IMR-90 (cell line): ENCODE results near the gene EFCC1. TPM values are rescaled to one million over a fixed set of nuclear protein-coding genes. Genes with fewer than 3 reads are reported as not detected.

Experiments
- ATAC-seq: fragments of 200-7000 bp; cut with Tn5 transposase; 2 replicates; pipeline ENCODE4 v1.9.1; 2020; ENCODE audit warnings: low read depth, mild to moderate bottlenecking, moderate library complexity
- BruUV-seq: library from RNA; stranded (reverse); fragments of 400-500 nt; replicated peaks from 2 replicates; lab custom pipeline; 2021; lab: Mats Ljungman, UMichigan
- CTCF ChIA-PET: fragments of 300-600 bp; formaldehyde crosslinking; extraction: SDS; loops from one replicate; lab custom pipeline; 2021; ENCODE audit warnings: antibody characterized with exemption; lab: Yijun Ruan, JAX
- POLR2A ChIA-PET: fragments of 300-600 bp; sonication (Branson Sonifier 250); formaldehyde crosslinking; loops from one replicate; lab custom pipeline; 2022; ENCODE audit warnings: antibody characterized with exemption; ENCODE audit not compliant: unreplicated experiment; lab: Charles Lee
- DNase-seq: peaks from one replicate; pipeline ENCODE4 v3.0.0; 2013
- H2AFZ ChIP-seq: replicated peaks from 2 replicates; pipeline ENCODE3; 2013; ENCODE audit warnings: low read length, mild to moderate bottlenecking; ENCODE audit not compliant: poor library complexity
- H2AK5ac ChIP-seq: 2 replicates; pipeline ENCODE4 v1.6.1; 2013; ENCODE audit warnings: low read depth, low read length, inconsistent platforms
- H2AK9ac ChIP-seq: replicated peaks from 2 replicates; pipeline ENCODE3; 2013; ENCODE audit warnings: mild to moderate bottlenecking, low read depth, low read length, moderate library complexity; ENCODE audit not compliant: poor library complexity
- H2BK120ac ChIP-seq: 2 replicates; pipeline ENCODE4 v1.6.1; 2013; ENCODE audit warnings: low read depth, low read length, inconsistent platforms
- H2BK15ac ChIP-seq: 3 replicates; pipeline ENCODE4 v1.6.1; 2013; ENCODE audit warnings: low read depth, low read length, inconsistent platforms
- H2BK20ac ChIP-seq: 2 replicates; pipeline ENCODE4 v1.6.1; 2013; ENCODE audit warnings: low read depth, mild to moderate bottlenecking, inconsistent platforms, low read length, moderate library complexity
- H2BK5ac ChIP-seq: 2 replicates; pipeline ENCODE4 v1.6.1; 2013; ENCODE audit warnings: mild to moderate bottlenecking, low read depth, low read length, inconsistent platforms; ENCODE audit not compliant: poor library complexity, severe bottlenecking
- H3K14ac ChIP-seq: replicated peaks from 2 replicates; pipeline ENCODE4 v1.6.1; 2013; ENCODE audit warnings: low read depth, low read length, inconsistent platforms
- H3K18ac ChIP-seq: 2 replicates; pipeline ENCODE4 v1.6.1; 2013; ENCODE audit warnings: low read depth, low read length, control low read depth
- H3K23ac ChIP-seq: 2 replicates; pipeline ENCODE4 v1.6.1; 2013; ENCODE audit warnings: low read depth, low read length, inconsistent platforms
- H3K27ac ChIP-seq: 2 replicates; pipeline ENCODE4 v1.5.1; 2013; ENCODE audit warnings: mild to moderate bottlenecking, control low read depth, low read length; ENCODE audit not compliant: insufficient read depth
- H3K27me3 ChIP-seq: 2 replicates; pipeline ENCODE4 v1.6.1; 2013; ENCODE audit warnings: low read length; ENCODE audit not compliant: control insufficient read depth, insufficient read depth
- H3K36me3 ChIP-seq: 2 replicates; pipeline ENCODE4 v1.6.1; 2013; ENCODE audit warnings: low read length, mixed read lengths; ENCODE audit not compliant: control insufficient read depth, insufficient read depth
- H3K4ac ChIP-seq: 2 replicates; pipeline ENCODE4 v1.6.1; 2013; ENCODE audit warnings: low read depth, low read length, inconsistent platforms
- H3K4me1 ChIP-seq: 2 replicates; pipeline ENCODE4 v1.6.1; 2013; ENCODE audit warnings: low read length, mixed read lengths; ENCODE audit not compliant: control insufficient read depth, insufficient read depth
- H3K4me2 ChIP-seq: 2 replicates; pipeline ENCODE4 v1.6.1; 2013; ENCODE audit warnings: low read depth, mild to moderate bottlenecking, control low read depth, low read length, moderate library complexity
- H3K4me3 ChIP-seq: 2 replicates; pipeline ENCODE4 v1.5.1; 2013; ENCODE audit warnings: low read depth, mild to moderate bottlenecking, control low read depth, low read length, moderate library complexity; ENCODE audit not compliant: insufficient read depth
- H3K56ac ChIP-seq: 2 replicates; pipeline ENCODE4 v1.6.1; 2013; ENCODE audit warnings: low read length, inconsistent platforms; ENCODE audit not compliant: insufficient read depth; ENCODE audit errors: extremely low read depth
- H3K79me1 ChIP-seq, 2 experiments: 2 replicates each; pipeline ENCODE4 v1.6.1; 2013; ENCODE audit warnings: low read length in 2 of 2, inconsistent platforms in 1 of 2, low read depth in 1 of 2
- H3K9ac ChIP-seq: 2 replicates; pipeline ENCODE4 v1.6.1; 2013; ENCODE audit warnings: low read depth, low read length, control low read depth
- H3K9me1 ChIP-seq: 2 replicates; pipeline ENCODE4 v1.6.1; 2013; ENCODE audit warnings: low read length, inconsistent platforms; ENCODE audit not compliant: insufficient read depth
- H3K9me3 ChIP-seq: 2 replicates; pipeline ENCODE4 v1.6.1; 2013; ENCODE audit warnings: low read length; ENCODE audit not compliant: control insufficient read depth, insufficient read depth
- H4K20me1 ChIP-seq: 2 replicates; pipeline ENCODE4 v1.6.1; 2013; ENCODE audit warnings: low read length, inconsistent platforms; ENCODE audit not compliant: insufficient read depth
- H4K5ac ChIP-seq: 2 replicates; pipeline ENCODE4 v1.6.1; 2013; ENCODE audit warnings: mild to moderate bottlenecking, low read depth, low read length, control low read depth
- H4K8ac ChIP-seq, 2 experiments: 2 replicates each; pipeline ENCODE4 v1.6.1; 2013; ENCODE audit warnings: low read depth in 2 of 2, low read length in 2 of 2, control low read depth in 1 of 2, inconsistent platforms in 1 of 2
- H4K91ac ChIP-seq: 2 replicates; pipeline ENCODE4 v1.6.1; 2013; ENCODE audit warnings: low read depth, low read length, inconsistent platforms; ENCODE audit not compliant: insufficient read depth
- MAFK ChIP-seq: IDR thresholded peaks from 2 replicates; pipeline ENCODE4 v1.6.1; 2012; ENCODE audit warnings: low read depth, low read length, improper control_type of control experiment
- SMC3 ChIP-seq: fragments of 150-350 bp; IDR thresholded peaks from 2 replicates; pipeline ENCODE4 v1.6.1; 2016; ENCODE audit warnings: low read depth, mild to moderate bottlenecking, antibody characterized with exemption, low read length, moderate library complexity
- WGBS, 2 experiments: methylation state at CpG; one replicate each; pipeline versions ENCODE4 v1.1.5 to v1.1.7; 2013; ENCODE audit warnings: missing lambda C conversion rate in 2 of 2; ENCODE audit not compliant: insufficient read length in 1 of 2; ENCODE audit errors: extremely low coverage in 2 of 2; 5-methylcytosine and 5-hydroxymethylcytosine counted together
- dilution Hi-C: fragments of 300-500 bp; cut with HindIII; formaldehyde crosslinking; loops from one replicate; pipeline ENCODE4 v1.14.3; 2018; ENCODE audit warnings: low sequenced_read_pairs; ENCODE audit not compliant: unreplicated experiment
- in situ Hi-C: fragments of 300-500 bp; cut with MboI; formaldehyde crosslinking; loops from 3 replicates; pipeline ENCODE4 v1.14.3; 2019; ENCODE audit warnings: low sequenced_read_pairs, inconsistent platforms, mixed read lengths
- intact Hi-C: fragments of 100-400 bp; cut with micrococcal nuclease; formaldehyde crosslinking; loops from 2 replicates; pipeline ENCODE4 v1.10.0; 2022
- polyA plus RNA-seq, 3 experiments: library from polyadenylated mRNA; depleted of rRNA; stranded (reverse); fragments of >200 nt; gene quantifications; 2 replicates each; pipeline ENCODE4 v1.2.3, GENCODE V29; 2012; ENCODE audit warnings: low replicate concordance in 1 of 3
- total RNA-seq: library from RNA; depleted of rRNA; stranded (reverse); fragments of >200 nt; gene quantifications from 2 replicates; pipeline ENCODE4 v1.2.3, GENCODE V29; 2012

EFCC1 gene
- total and polyA plus RNA-seq, 2 of the 4 experiments (the other 2 are of a cell fraction), result not detected

GRCh38 chr3:129006864-129007263, 5.8 kb downstream of the EFCC1 start:
- Histone ChIP-seq H4K5ac (no peak overlapping the region), H2BK15ac (peak overlapping the region; percentile 27; the same call in 1 of the 3 replicates), H3K79me1 (no peaks in the 10 kb centered on the region), H2AK9ac (no peak overlapping the region), H2BK20ac (peak overlapping the region; percentile 9; the same call in 1 of the 2 replicates), H3K4me1 (peaks cover 9% of the 10 kb centered on the region), H2AFZ (no peak overlapping the region), H4K20me1 (no peaks in the 10 kb centered on the region), H3K9me1 (no peaks in the 10 kb centered on the region; the same call in 1 of the 2 replicates), H3K9ac (no peak overlapping the region), H3K27me3 (peaks cover 36% of the 10 kb centered on the region), H3K4me2 (no peak overlapping the region), H3K36me3 (no peaks in the 10 kb centered on the region), H3K23ac (no peak overlapping the region), H3K27ac (no peak overlapping the region), H2AK5ac (peak overlapping the region; percentile 17; the same call in 1 of the 2 replicates), H4K91ac (no peak overlapping the region), H2BK5ac (no peak overlapping the region), H4K8ac (no peak overlapping the region), H3K14ac (no peak overlapping the region), H3K18ac (no peak overlapping the region; the same call in 1 of the 2 replicates), H3K9me3 (no peaks in the 10 kb centered on the region), H2BK120ac (peak overlapping the region; percentile 28; the same call in 1 of the 2 replicates), H3K56ac (no peak overlapping the region), H3K4me3 (no peak overlapping the region), H3K4ac (peak overlapping the region; percentile 22; the same call in 1 of the 2 replicates)
- CTCF ChIA-PET, result interaction anchor here (0.8 to 1.1 kb wide), 2 partner anchors 14 to 37 kb away, joined by 3 read pairs; no protein-coding TSS in a partner anchor
- intact Hi-C loops (no loop called here), dilution Hi-C loops (no loop called here), in situ Hi-C loops (no loop called here)
- BruUV-seq, result no TSS peak
- WGBS, 2 experiments, result no CpG with 5 or more reads among the region's 3 CpGs
- DNase-seq (no peak), ATAC-seq (no peak)
- POLR2A ChIA-PET, result no interaction called here
- TF ChIP-seq MAFK (peak; percentile 58), SMC3 (no peak)
